GM11168 (cell line): ENCODE results near the gene TRAM1L1.

Experiments
- in situ Hi-C: fragments of 300-500 bp; cut with MboI; formaldehyde crosslinking; loops from one replicate; pipeline ENCODE4 v1.12.0; 2022; ENCODE audit warnings: low sequenced_read_pairs; ENCODE audit not compliant: unreplicated experiment

The TRAM1L1 gene

DNA sequence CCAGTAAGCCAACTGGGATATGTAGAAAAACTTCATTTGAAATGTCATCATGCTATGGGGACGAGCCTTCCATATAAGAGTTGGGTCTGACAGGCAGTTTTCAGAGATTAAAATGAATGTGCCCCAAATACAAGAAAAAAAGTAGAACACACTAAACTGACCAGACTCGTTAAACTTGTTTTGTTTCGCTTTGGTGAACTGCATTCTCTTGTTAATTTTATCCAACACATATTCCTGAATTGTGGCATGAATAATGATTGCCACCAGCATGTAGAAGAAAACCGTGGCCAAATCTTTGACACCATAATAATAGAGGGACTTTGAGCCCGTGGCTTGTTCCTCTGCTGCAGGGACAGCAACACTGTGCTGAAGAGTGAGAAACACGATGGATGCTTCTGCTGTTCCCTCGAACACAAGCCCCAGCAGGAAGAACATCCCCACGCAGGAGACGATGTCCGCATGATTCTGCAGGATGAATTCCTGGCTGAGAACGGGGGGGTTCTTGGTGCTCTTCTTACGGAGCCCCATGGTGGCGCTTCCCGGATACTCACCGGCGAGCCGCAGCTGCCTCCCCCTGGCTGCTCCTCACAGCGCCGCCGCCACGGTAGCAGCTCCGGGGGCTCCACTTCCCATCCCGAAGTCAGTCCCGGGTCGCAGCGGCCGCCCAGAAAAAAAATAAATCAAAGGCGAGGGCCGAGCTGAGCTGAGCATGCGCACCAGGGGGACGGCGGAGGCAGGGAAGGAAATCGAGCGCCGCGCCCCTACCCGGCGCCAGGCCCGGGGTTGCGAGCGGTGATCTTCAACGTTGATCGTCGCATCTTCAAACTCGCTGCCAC lies at the start of gene TRAM1L1:
Gene TRAM1L1, minus strand, starts transcription at position 711 of the 836 bp plus-strand sequence. Its CDS starts 183 bp downstream, at position 528.
- in situ Hi-C loops: no loop called here

DNA sequence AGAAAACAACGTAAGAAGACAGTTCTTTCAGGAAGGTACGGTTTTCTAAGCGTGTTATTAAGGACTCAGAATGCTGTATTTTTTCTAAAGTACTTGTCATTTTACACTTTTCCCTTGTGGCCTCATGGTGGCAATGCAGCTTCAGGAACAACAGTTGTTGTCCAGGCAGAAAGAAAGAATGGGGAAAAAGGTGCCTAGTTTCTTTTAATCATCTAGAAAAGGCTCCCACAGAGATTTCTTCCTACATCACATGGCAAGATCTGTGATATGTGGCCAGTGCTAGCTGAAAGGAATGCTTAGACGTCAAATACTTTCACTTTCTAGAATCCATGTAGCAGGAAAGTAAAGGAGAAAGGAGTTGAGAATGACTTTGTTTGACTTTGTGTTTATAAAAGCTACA lies 49.0 kb upstream of the TRAM1L1 start:
- in situ Hi-C loops: no loop called here

DNA sequence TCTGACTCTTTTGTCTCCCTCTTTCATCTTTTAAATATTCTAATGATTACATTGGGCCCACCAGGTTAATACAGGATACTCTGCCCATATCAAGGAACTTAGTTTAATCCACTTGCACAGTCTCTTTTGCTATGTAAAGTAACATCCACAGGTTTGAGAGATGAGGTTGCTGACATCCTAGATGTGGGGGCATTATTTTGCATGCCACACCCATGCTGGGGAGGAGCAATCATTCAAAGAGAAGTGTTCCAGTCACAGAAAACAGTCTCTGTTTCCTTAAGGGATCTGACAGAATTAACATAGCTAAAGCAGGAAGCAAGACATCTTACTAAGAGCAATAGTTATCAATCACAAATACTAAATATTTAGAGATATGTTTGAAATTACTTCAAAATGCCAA lies 11.5 kb upstream of the TRAM1L1 start:
- in situ Hi-C loops: no loop called here

DNA sequence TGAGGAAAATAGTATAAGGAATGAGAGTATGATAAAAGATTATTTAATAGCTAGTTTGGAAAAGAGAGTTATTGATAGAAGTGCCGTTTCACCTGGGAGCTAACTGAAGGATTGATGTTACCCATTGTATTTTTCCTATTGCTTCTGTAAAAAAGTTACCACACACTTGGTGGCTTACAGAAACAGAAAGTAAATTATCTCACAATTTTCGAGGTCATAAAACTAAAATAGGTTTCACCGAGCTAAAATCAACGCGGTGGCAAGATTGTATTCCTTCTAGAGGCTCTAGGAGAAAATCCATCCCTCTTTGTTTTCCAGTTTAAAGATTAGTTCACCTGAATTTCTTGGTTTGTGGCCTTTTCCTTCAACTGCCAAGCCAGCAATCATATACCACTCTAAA lies 11.1 kb upstream of the TRAM1L1 start:
- in situ Hi-C loops: no loop called here

DNA sequence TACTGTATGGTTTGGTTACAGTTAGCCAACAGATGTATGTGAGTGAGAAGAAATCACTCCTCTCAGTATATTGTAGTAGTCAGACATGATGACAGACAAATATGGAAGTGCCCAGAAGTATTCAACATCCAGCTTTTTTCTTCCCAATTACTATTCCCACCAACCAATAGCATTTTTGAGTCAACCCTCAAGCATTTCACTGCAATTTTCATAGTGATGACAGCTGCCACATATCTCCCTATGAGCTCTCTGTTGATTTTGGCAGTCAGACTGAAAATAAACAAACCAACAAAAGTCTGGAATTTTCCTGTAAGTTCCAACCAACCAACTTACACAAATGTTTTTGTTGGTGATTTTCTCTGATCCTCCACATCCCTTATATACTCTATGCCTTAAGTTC lies 8.2 kb upstream of the TRAM1L1 start:
- in situ Hi-C loops: no loop called here

DNA sequence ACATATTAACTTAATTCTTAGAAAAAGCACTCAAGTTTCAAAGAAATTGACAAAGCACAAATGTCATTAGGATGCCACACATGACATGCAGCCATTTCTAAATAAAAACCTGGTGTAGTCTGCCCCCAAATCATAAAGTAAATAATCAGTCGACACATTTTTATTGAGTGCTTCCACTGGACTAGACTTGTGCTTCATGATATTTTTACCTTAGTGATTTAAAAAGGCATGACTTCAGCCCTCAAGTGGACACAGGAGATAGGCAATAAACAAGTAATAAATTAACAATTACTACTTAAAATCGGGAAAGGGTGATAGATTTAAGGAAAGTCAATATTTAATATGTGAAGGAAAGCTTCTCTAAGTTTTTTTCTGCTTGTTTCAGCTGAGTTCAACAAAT lies 7.6 kb downstream of the TRAM1L1 start:
- in situ Hi-C loops: no loop called here

DNA sequence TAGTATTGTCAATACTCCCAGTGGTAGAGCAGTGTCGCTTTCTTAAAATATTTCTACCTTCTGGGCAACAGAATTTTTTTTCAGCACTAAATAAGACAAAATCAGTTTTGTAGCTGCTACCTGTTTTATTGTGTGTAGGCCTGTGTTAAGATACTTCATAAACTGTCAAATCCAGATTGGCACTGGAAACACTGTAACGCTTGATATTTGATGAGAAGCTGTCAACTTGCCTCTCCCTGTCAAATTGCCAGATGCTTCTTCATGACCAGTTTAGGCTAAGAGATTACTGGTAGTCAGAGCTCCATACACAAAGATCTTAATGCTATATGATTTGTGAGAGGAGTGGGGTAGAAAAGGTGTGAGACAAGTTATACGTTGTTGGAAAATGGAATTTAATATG lies 17.3 kb downstream of the TRAM1L1 start:
- in situ Hi-C loops: no loop called here

DNA sequence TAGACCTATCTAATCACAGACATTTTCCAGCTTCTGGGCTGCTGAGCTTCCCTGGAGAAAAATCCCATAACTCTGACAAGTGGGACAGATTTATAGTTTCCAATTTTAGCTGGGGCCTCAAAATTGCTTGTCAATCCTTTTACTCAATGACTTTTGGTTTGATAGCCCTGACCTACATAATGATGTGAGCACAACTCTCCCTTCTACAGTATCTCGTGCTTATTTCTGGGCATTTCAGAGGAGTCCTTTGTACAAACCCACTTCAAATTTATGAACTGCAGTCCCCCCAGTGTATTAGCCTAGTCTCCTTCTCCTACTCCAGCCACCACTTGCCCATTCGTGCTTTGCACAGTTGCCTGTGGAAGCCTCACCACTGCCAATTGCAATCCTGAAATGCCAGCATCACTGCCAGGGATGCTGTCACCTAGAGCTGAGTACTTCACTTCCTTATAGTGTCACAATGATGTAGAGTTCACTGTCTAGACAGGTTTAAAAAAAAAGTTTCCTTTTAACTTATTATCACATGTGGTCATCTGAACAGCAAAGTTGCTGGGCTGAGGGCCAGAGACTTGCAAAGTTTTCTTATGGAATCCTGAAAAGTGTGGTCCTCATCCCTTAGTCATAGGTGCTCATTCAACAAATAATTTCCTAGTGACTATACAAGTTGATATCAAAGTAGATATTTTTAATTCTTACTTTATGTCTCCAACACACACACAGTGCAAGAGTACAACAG lies 21.2 kb downstream of the TRAM1L1 start:
- in situ Hi-C loops: no loop called here

DNA sequence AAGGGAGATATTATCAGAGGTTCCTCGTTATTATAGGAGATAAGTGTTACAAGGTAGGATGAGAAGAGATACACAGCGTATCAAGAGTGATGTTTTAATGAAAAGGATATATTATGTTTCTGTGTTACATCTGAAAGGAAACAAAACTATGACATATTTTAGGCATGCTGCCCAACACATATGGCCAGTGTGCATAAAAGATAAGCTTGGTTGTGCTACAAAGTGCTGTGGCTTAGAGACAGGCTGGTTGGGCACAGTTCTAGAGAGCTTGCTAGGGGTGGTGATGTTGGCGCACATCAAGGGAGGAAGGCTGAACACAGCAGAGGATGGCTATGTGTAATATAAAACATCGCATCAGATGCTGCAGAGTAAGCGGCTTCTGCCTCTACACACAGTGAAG lies 42.4 kb downstream of the TRAM1L1 start:
- in situ Hi-C loops: no loop called here
